B cell (primary cell): ENCODE measurements around the gene KDM3B. TPM values are rescaled to one million over a fixed set of nuclear protein-coding genes. Genes with fewer than 3 reads are reported as not detected.

Source experiments
- ATAC-seq: fragments of 200-7000 bp; cut with Tn5 transposase; one replicate; pipeline ENCODE4 v1.10.0; 2021; ENCODE audit warnings: low read depth, mild to moderate bottlenecking, moderate number of reproducible peaks, moderate library complexity
- CTCF ChIA-PET: fragments of 350-600 bp; sonication (Branson Sonifier 250); formaldehyde crosslinking; loops from one replicate; lab custom pipeline; 2021; ENCODE audit warnings: antibody characterized with exemption, inconsistent platforms; lab: Charles Lee
- POLR2A ChIA-PET: fragments of 350-600 bp; sonication (Branson Sonifier 250); formaldehyde crosslinking; loops from one replicate; lab custom pipeline; 2021; ENCODE audit warnings: antibody characterized with exemption; lab: Charles Lee
- DNase-seq: peaks from one replicate; pipeline ENCODE4 v3.0.0; 2013
- H2AFZ ChIP-seq: 2 replicates; pipeline ENCODE4 v1.6.1; 2012; ENCODE audit warnings: mild to moderate bottlenecking, low read depth, low read length; ENCODE audit not compliant: insufficient read depth, poor library complexity, severe bottlenecking
- H3K27ac ChIP-seq, 2 donors: 1 replicate in 1 of 2; 2 replicates in 1 of 2; pipeline ENCODE4 v1.5.1; 2012 to 2013; ENCODE audit warnings: low read length in 2 of 2, mild to moderate bottlenecking in 2 of 2, moderate library complexity in 1 of 2
- H3K27me3 ChIP-seq, 4 experiments: fragments of 200-600 bp in 1 of 4; sonication (generic) in 1 of 4; replicated peaks in 1 of 4; 1 replicate in 2 of 4; 2 replicates in 2 of 4; pipeline versions ENCODE4 v1.6.1 to v1.7.0; 2013 to 2016; ENCODE audit warnings: low read length in 3 of 4, mild to moderate bottlenecking in 2 of 4, mixed read lengths in 1 of 4, moderate library complexity in 1 of 4; ENCODE audit not compliant: insufficient read depth in 4 of 4, control insufficient read depth in 3 of 4; ENCODE audit errors: control extremely low read depth in 1 of 4
- H3K36me3 ChIP-seq, 2 experiments: replicated peaks in 1 of 2; 1 replicate in 1 of 2; 2 replicates in 1 of 2; pipeline versions ENCODE4 v1.6.1 to v1.7.1; 2013; ENCODE audit warnings: low read length in 1 of 2; ENCODE audit not compliant: insufficient read depth in 2 of 2, control insufficient read depth in 1 of 2; ENCODE audit errors: control extremely low read depth in 1 of 2, extremely low read depth in 1 of 2
- H3K4me1 ChIP-seq, 2 donors: fragments of 200-600 bp in 1 of 2; sonication (generic) in 1 of 2; 1 replicate in 1 of 2; 2 replicates in 1 of 2; pipeline versions ENCODE4 v1.5.1 to v1.6.1; 2013 to 2017; ENCODE audit warnings: low read length in 2 of 2; ENCODE audit not compliant: control insufficient read depth in 2 of 2, insufficient read depth in 2 of 2
- H3K4me2 ChIP-seq: replicated peaks from 2 replicates; pipeline ENCODE3; 2012; ENCODE audit warnings: mild to moderate bottlenecking, low read depth, low read length; ENCODE audit not compliant: poor library complexity, severe bottlenecking
- H3K4me3 ChIP-seq, 5 experiments: fragments of 200-600 bp in 1 of 5; sonication (generic) in 1 of 5; 1 replicate in 3 of 5; 2 replicates in 2 of 5; pipeline versions ENCODE4 v1.5.1 to v1.7.0; 2011 to 2016; ENCODE audit warnings: low read length in 4 of 5, mild to moderate bottlenecking in 4 of 5, low read depth in 2 of 5, control low read depth in 1 of 5, moderate library complexity in 1 of 5; ENCODE audit not compliant: insufficient read depth in 1 of 5; ENCODE audit errors: control extremely low read depth in 1 of 5, extremely low read depth in 1 of 5
- H3K79me2 ChIP-seq: fragments of 200-600 bp; sonication (generic); one replicate; pipeline ENCODE4 v1.6.0; 2016; ENCODE audit warnings: low read length; ENCODE audit not compliant: control insufficient read depth, insufficient read depth
- H3K9ac ChIP-seq: fragments of 200-600 bp; sonication (generic); 2 replicates; pipeline ENCODE4 v1.6.1; 2017; ENCODE audit warnings: mild to moderate bottlenecking, low read length, moderate library complexity
- H3K9me3 ChIP-seq, 3 donors: one replicate each; pipeline versions ENCODE4 v1.6.1 to v1.7.1; 2013; ENCODE audit warnings: low read length in 2 of 3; ENCODE audit not compliant: control insufficient read depth in 2 of 3, insufficient read depth in 1 of 3; ENCODE audit errors: control extremely low read depth in 1 of 3
- H4K20me1 ChIP-seq: 2 replicates; pipeline ENCODE4 v1.6.0; 2012; ENCODE audit warnings: mild to moderate bottlenecking, low read length; ENCODE audit not compliant: insufficient read depth, control insufficient read depth, poor library complexity, severe bottlenecking
- H3K27ac Mint-ChIP-seq: one replicate; pipeline ENCODE4 v1.8.0; 2021; ENCODE audit warnings: mixed read lengths
- H3K27me3 Mint-ChIP-seq: one replicate; pipeline ENCODE4 v1.8.0; 2021; ENCODE audit warnings: mixed read lengths
- H3K4me1 Mint-ChIP-seq: one replicate; pipeline ENCODE4 v1.8.0; 2021; ENCODE audit warnings: mixed read lengths
- H3K4me3 Mint-ChIP-seq: one replicate; pipeline ENCODE4 v1.8.0; 2021; ENCODE audit warnings: mixed read lengths
- H3K9me3 Mint-ChIP-seq: one replicate; pipeline ENCODE4 v1.8.0; 2022; ENCODE audit warnings: mixed read lengths; ENCODE audit not compliant: insufficient read depth
- CTCF ChIP-seq: fragments of 200-600 bp; IDR thresholded peaks from one replicate; pipeline ENCODE4 v1.8.0; 2022; ENCODE audit warnings: antibody characterized with exemption, mild to moderate bottlenecking
- EZH2 ChIP-seq: IDR thresholded peaks from 2 replicates; pipeline ENCODE4 v1.6.1; 2012; ENCODE audit warnings: borderline replicate concordance, low read depth, mild to moderate bottlenecking, moderate library complexity, low read length; ENCODE audit not compliant: insufficient read depth, poor library complexity, severe bottlenecking
- WGBS: methylation state at CpG from one replicate; pipeline ENCODE4 v1.1.5; 2013; ENCODE audit warnings: missing lambda C conversion rate; ENCODE audit not compliant: insufficient coverage; 5-methylcytosine and 5-hydroxymethylcytosine counted together
- intact Hi-C: fragments of 100-400 bp; cut with micrococcal nuclease; formaldehyde crosslinking; loops from one replicate; pipeline ENCODE4 v1.10.0; 2022
- polyA plus RNA-seq: library from polyadenylated mRNA; depleted of rRNA; stranded (reverse); fragments of >200 nt; gene quantifications from 2 replicates; pipeline ENCODE4 v1.2.3, GENCODE V29; 2012
- total RNA-seq, 2 donors: library from RNA; stranded (reverse); fragments of 120-200 nt in 1 of 2; gene quantifications; 1 replicate in 1 of 2; 2 replicates in 1 of 2; pipeline versions ENCODE4 v1.2.3 to v1.2.4, GENCODE V29; 2013 to 2022

The KDM3B gene
- total and polyA plus RNA-seq, 2 donors (not counting 1 experiment from before 2014, with no cell fraction given): 41.8 to 99.9 TPM

- intact Hi-C loops: loop anchor here (1.0 to 10.0 kb wide), 10 partner anchors 14 to 940 kb away; partner anchors contain the start of genes CDC23, ETF1, FAM53C and HSPA9
- CTCF ChIA-PET: interaction anchor here (0.7 to 9.3 kb wide), 9 partner anchors 9 to 126 kb away, joined by 3 to 65 read pairs (median 5); partner anchors contain the start of genes FAM53C and REEP2
- ATAC-seq (peak; percentile 66), DNase-seq (peak; percentile 99)
- peak overlapping the region; percentile 94 for H3K4me3 Mint-ChIP-seq
- H3K9me3 Mint-ChIP-seq: no peaks in the 10 kb centered on the region
- peak overlapping the region; percentile 81 for H3K27ac Mint-ChIP-seq
- Histone ChIP-seq H3K27ac (peak overlapping the region; percentile 89 to 98), H3K9ac (peak overlapping the region; percentile 91), H3K4me2 (peak overlapping the region; percentile 100), H3K4me1 (peaks cover 21 to 37% of the 10 kb centered on the region in 2 donors), H4K20me1 (peaks cover 25% of the 10 kb centered on the region), H3K27me3 (no peaks in the 10 kb centered on the region), H2AFZ (peak overlapping the region; percentile 87), H3K4me3 (peak overlapping the region; percentile 57 to 98 (median 67)), H3K36me3 (peaks cover 0 to 2% of the 10 kb centered on the region in 2 experiments), H3K79me2 (peaks cover 3% of the 10 kb centered on the region), H3K9me3 (peaks cover 0 to under 1% (median 0%) of the 10 kb centered on the region in 3 donors)
- POLR2A ChIA-PET: interaction anchor here (0.8 to 1.9 kb wide), 5 partner anchors 26 to 112 kb away, joined by 4 to 7 read pairs (median 5); partner anchors contain the start of genes ETF1, HSPA9 and KDM3B
- no peaks in the 10 kb centered on the region for H3K27me3 Mint-ChIP-seq
- TF ChIP-seq CTCF (peak; percentile 73), EZH2 (no peak)
- WGBS: under 1% methylated on average over 64 of the region's 64 CpGs
- peaks cover 46% of the 10 kb centered on the region for H3K4me1 Mint-ChIP-seq
These were observed 112.1 kb downstream of the KDM3B start for GRCh38 chr5:138464388-138465260.
